Measurements from ENCODE around the gene ERAP2.

Gene ERAP2

GRCh38 chr5:96863114-96863513 is 13.2 kb upstream of the ERAP2 start:
- no peak for DNase-seq (ENCODE audit: low spot score)

- DNase-seq (ENCODE audit: low spot score), result no peak
Measured at GRCh38 chr5:96863949-96864584, 12.2 kb upstream of the ERAP2 start.

GRCh38 chr5:96864922-96865530 is 11.3 kb upstream of the ERAP2 start:
- no peak for DNase-seq (ENCODE audit: low spot score)

GRCh38 chr5:96868603-96869371 is 7.5 kb upstream of the ERAP2 start:
- DNase-seq (ENCODE audit: low spot score), result peak; percentile 86

GRCh38 chr5:96869372-96869641 is 7.0 kb upstream of the ERAP2 start:
- no peak for DNase-seq (ENCODE audit: low spot score)

GRCh38 chr5:96870094-96871026 is 5.9 kb upstream of the ERAP2 start:
- no peak for DNase-seq (ENCODE audit: low spot score)

GRCh38 chr5:96871027-96871399 is 5.3 kb upstream of the ERAP2 start:
- DNase-seq (ENCODE audit: low spot score), result no peak

- DNase-seq (ENCODE audit: low spot score), result no peak
Measured at GRCh38 chr5:96871686-96872085, 4.6 kb upstream of the ERAP2 start.

GRCh38 chr5:96873449-96873848 is 2.9 kb upstream of the ERAP2 start:
- DNase-seq (ENCODE audit: low spot score), result no peak

GRCh38 chr5:96874631-96875030 is 1.7 kb upstream of the ERAP2 start:
- DNase-seq (ENCODE audit: low spot score), result no peak

- DNase-seq (ENCODE audit: low spot score), result peak; percentile 52
Measured at GRCh38 chr5:96875791-96876291, 459 bp upstream of the ERAP2 start.

GRCh38 chr5:96876977-96877469 is 723 bp downstream of the ERAP2 start:
- peak; percentile 25 for DNase-seq (ENCODE audit: low spot score)

- no peak for DNase-seq (ENCODE audit: low spot score)
Measured at GRCh38 chr5:96879665-96880064, 3.4 kb downstream of the ERAP2 start.

GRCh38 chr5:96880444-96881164 is 4.3 kb downstream of the ERAP2 start:
- DNase-seq (ENCODE audit: low spot score), result no peak

- DNase-seq (ENCODE audit: low spot score), result peak; percentile 20
Measured at GRCh38 chr5:96881511-96882115, 5.3 kb downstream of the ERAP2 start.

GRCh38 chr5:96883871-96884270 is 7.6 kb downstream of the ERAP2 start:
- DNase-seq (ENCODE audit: low spot score), result no peak

GRCh38 chr5:96884995-96885394 is 8.7 kb downstream of the ERAP2 start:
- DNase-seq (ENCODE audit: low spot score), result no peak

GRCh38 chr5:96885518-96886338 is 9.4 kb downstream of the ERAP2 start:
- no peak for DNase-seq (ENCODE audit: low spot score)

GRCh38 chr5:96893342-96893741 is 17.0 kb downstream of the ERAP2 start:
- no peak for DNase-seq (ENCODE audit: low spot score)

- DNase-seq (ENCODE audit: low spot score), result no peak
Measured at GRCh38 chr5:96896276-96896675, 20.0 kb downstream of the ERAP2 start.

Measured in SW480 (cell line).